K562 (cell line): ENCODE results near the gene DNAJC6. TPM values are rescaled to one million over a fixed set of nuclear protein-coding genes. Genes with fewer than 3 reads are reported as not detected.

ENCODE experiments used
- ESRRB ChIP-seq: fragments of 250-450 bp; sonication (Bioruptor Pico); IDR thresholded peaks from 2 replicates; pipeline ENCODE4 v1.5.0; 2020; ENCODE audit warnings: mild to moderate bottlenecking, moderate library complexity, borderline replicate concordance
- IRF1 ChIP-seq: sonication (generic); formaldehyde crosslinking; IDR thresholded peaks from 2 replicates; pipeline ENCODE4 v1.8.0; 2022; ENCODE audit warnings: missing genetic modification reagents, mild to moderate bottlenecking, borderline replicate concordance
- NR2C2 ChIP-seq, 2 experiments: fragments of 200-800 bp in 1 of 2; sonication (Bioruptor generic) in 1 of 2; sonication (generic) in 1 of 2; formaldehyde crosslinking in 1 of 2; IDR thresholded peaks; 2 replicates each; pipeline versions ENCODE4 v1.6.1 to v1.8.0; 2016 to 2022; ENCODE audit warnings: mild to moderate bottlenecking in 1 of 2, missing compliant biosample characterization in 1 of 2, missing genetic modification characterization in 1 of 2, missing genetic modification reagents in 1 of 2
- POLR2G ChIP-seq: fragments of 200-400 bp; formaldehyde crosslinking; IDR thresholded peaks from 2 replicates; pipeline ENCODE4 v1.6.1; 2017; ENCODE audit warnings: low read depth, mild to moderate bottlenecking, antibody characterized with exemption, low read length, moderate library complexity
- ZBTB11 ChIP-seq, 3 experiments: fragments of 200-800 bp in 1 of 3; fragments of 250-450 bp in 1 of 3; fragments of 450-650 bp in 1 of 3; sonication (Bioruptor Pico) in 1 of 3; sonication (Bioruptor generic) in 1 of 3; formaldehyde crosslinking in 1 of 3; IDR thresholded peaks; 2 replicates each; pipeline versions ENCODE4 v1.6.1 to v1.8.0; 2016 to 2022; ENCODE audit warnings: mild to moderate bottlenecking in 2 of 3, missing genetic modification characterization in 2 of 3, missing compliant biosample characterization in 1 of 3, moderate library complexity in 1 of 3
- polyA plus RNA-seq, 8 experiments: library from polyadenylated mRNA; depleted of rRNA in 4 of 8; stranded (reverse) in 5 of 8; unstranded in 3 of 8; fragments of >200 nt; fragmentation: Nextera tagmentation in 2 of 8; fragmentation: Illumina TruSeq in 1 of 8; extraction: Ambion mirVana in 2 of 8; extraction: Trizol in 1 of 8; gene quantifications; 2 replicates each; pipeline versions ENCODE4 v1.2.1 to v1.2.3, GENCODE V29; 2011 to 2014; ENCODE audit warnings: inconsistent platforms in 1 of 8, missing spikeins in 1 of 8
- total RNA-seq, 7 experiments: library from RNA; depleted of rRNA in 6 of 7; stranded (reverse); fragments of >200 nt in 6 of 7; fragmentation: Illumina TruSeq in 2 of 7; extraction: Trizol in 2 of 7; gene quantifications; 2 replicates each; pipeline versions ENCODE4 v1.2.1 to v1.2.3, GENCODE V29; 2011 to 2021; ENCODE audit warnings: low replicate concordance in 1 of 7
- TF ChIP-seq, protein P1 (sequence below): fragments of 200-800 bp; sonication (Bioruptor generic); IDR thresholded peaks from 2 replicates; pipeline ENCODE4 v1.6.1; 2016; ENCODE audit warnings: missing genetic modification characterization, missing compliant biosample characterization

Gene DNAJC6
- total and polyA plus RNA-seq, 9 of the 15 experiments (the other 6 are each of a cell fraction or from before 2014, with no cell fraction given) = 6.7 to 78.7 (median 28.0) TPM

DNA sequence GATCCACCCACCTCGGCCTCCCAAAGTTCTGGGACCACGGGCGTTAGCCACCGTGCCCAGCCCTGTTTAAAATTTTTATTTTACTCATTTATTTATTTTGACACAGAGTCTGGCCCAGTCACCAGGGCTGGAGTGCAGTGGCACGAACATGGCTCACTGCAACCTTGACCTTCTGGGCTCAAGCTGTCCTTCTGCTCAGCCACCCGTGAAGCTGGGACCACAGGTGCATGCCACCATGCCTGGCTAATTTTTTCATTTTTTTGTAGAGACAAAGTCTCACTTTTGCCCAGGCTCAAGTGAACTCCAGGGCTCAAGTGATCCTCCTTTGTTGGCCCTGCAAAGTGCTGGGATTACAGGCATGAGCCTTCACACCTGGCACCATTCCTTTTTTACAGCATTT lies 27.5 kb upstream of the DNAJC6 start (continued):
- TF ChIP-seq, protein P1, sequence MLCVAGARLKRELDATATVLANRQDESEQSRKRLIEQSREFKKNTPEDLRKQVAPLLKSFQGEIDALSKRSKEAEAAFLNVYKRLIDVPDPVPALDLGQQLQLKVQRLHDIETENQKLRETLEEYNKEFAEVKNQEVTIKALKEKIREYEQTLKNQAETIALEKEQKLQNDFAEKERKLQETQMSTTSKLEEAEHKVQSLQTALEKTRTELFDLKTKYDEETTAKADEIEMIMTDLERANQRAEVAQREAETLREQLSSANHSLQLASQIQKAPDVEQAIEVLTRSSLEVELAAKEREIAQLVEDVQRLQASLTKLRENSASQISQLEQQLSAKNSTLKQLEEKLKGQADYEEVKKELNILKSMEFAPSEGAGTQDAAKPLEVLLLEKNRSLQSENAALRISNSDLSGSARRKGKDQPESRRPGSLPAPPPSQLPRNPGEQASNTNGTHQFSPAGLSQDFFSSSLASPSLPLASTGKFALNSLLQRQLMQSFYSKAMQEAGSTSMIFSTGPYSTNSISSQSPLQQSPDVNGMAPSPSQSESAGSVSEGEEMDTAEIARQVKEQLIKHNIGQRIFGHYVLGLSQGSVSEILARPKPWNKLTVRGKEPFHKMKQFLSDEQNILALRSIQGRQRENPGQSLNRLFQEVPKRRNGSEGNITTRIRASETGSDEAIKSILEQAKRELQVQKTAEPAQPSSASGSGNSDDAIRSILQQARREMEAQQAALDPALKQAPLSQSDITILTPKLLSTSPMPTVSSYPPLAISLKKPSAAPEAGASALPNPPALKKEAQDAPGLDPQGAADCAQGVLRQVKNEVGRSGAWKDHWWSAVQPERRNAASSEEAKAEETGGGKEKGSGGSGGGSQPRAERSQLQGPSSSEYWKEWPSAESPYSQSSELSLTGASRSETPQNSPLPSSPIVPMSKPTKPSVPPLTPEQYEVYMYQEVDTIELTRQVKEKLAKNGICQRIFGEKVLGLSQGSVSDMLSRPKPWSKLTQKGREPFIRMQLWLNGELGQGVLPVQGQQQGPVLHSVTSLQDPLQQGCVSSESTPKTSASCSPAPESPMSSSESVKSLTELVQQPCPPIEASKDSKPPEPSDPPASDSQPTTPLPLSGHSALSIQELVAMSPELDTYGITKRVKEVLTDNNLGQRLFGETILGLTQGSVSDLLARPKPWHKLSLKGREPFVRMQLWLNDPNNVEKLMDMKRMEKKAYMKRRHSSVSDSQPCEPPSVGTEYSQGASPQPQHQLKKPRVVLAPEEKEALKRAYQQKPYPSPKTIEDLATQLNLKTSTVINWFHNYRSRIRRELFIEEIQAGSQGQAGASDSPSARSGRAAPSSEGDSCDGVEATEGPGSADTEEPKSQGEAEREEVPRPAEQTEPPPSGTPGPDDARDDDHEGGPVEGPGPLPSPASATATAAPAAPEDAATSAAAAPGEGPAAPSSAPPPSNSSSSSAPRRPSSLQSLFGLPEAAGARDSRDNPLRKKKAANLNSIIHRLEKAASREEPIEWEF (CRISPR knock-in tag) = no peak
- TF ChIP-seq POLR2G (no peak), ZBTB11 (CRISPR knock-in tag; IDR thresholded peaks at IDR 0.05) (no peak), ESRRB (CRISPR knock-in tag) (no peak), IRF1 (CRISPR knock-in tag) (no peak), NR2C2 (CRISPR knock-in tag; IDR thresholded peaks at IDR 0.05) (no peak), NR2C2 (tag; IDR thresholded peaks at IDR 0.05) (no peak)
